Activated CD8-positive, alpha-beta memory T cell treated with anti-CD3 and anti-CD28 coated beads for 4 hours (primary cell): Measurements from ENCODE around the gene SYN1.

Source experiments
- DNase-seq, 2 donors: peaks; one replicate each; pipeline ENCODE4 v3.0.0-alpha.2; 2020; ENCODE audit warnings: low read depth in 2 of 2

The SYN1 gene

DNA sequence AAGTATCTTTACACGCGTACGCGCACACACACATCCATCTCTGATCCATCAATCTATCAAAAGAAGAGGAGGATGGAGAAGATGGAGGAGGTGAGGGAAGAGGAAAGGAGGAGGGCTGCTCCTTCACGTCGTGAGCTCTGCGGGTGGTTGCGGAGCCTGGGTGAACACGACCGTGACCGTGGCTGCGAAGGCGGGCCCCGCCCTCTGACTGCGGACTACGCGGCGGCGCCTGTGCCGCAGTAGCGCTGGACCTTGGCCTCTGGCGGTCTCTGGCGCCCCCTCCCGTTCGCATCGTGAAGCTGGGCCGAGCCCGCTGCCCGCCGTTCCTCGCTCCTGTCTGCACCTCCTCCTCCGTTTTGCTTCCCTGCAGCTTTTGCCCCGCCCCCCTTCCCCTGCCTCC lies 96.4 kb downstream of the SYN1 start:
- DNase-seq = peak; percentile 49 to 56
